Natural killer cell (primary cell): ENCODE data around the gene LYPD6B. TPM values are rescaled to one million over a fixed set of nuclear protein-coding genes. Genes with fewer than 3 reads are reported as not detected.

ENCODE experiments used
- ATAC-seq, 3 donors: fragments of 150-1000 bp in 2 of 3; fragments of 200-7000 bp in 1 of 3; cut with Tn5 transposase; 1 replicate in 1 of 3; 2 replicates in 2 of 3; pipeline ENCODE4 v1.10.0; 2021; ENCODE audit warnings: mild to moderate bottlenecking in 2 of 3, moderate library complexity in 2 of 3
- DNase-seq, 2 donors: peaks; one replicate each; pipeline versions ENCODE4 v3.0.0 to v3.0.0-alpha.2; 2013 to 2021; ENCODE audit warnings: mixed read lengths in 1 of 2
- H3K27ac ChIP-seq: one replicate; pipeline ENCODE4 v1.5.1; 2013; ENCODE audit warnings: mild to moderate bottlenecking, low read length
- H3K27me3 ChIP-seq: one replicate; pipeline ENCODE4 v1.6.1; 2013; ENCODE audit warnings: low read length; ENCODE audit not compliant: control insufficient read depth, insufficient read depth
- H3K36me3 ChIP-seq: one replicate; pipeline ENCODE4 v1.6.1; 2013; ENCODE audit warnings: low read length; ENCODE audit not compliant: control insufficient read depth, insufficient read depth
- H3K4me1 ChIP-seq: one replicate; pipeline ENCODE4 v1.6.1; 2013; ENCODE audit warnings: low read length; ENCODE audit not compliant: control insufficient read depth, insufficient read depth
- H3K4me3 ChIP-seq: one replicate; pipeline ENCODE4 v1.5.1; 2013; ENCODE audit warnings: low read length
- H3K9me3 ChIP-seq: one replicate; pipeline ENCODE4 v1.6.1; 2013; ENCODE audit warnings: low read length; ENCODE audit not compliant: control insufficient read depth, insufficient read depth
- H3K27ac Mint-ChIP-seq, 2 donors: one replicate each; pipeline ENCODE4 v1.8.0; 2022; ENCODE audit warnings: mild to moderate bottlenecking in 2 of 2, mixed read lengths in 2 of 2, moderate library complexity in 1 of 2
- H3K27me3 Mint-ChIP-seq, 2 donors: one replicate each; pipeline ENCODE4 v1.8.0; 2022; ENCODE audit warnings: low read depth in 2 of 2, mixed read lengths in 2 of 2
- H3K36me3 Mint-ChIP-seq: one replicate; pipeline ENCODE4 v1.8.0; 2022; ENCODE audit warnings: mixed read lengths
- H3K4me1 Mint-ChIP-seq, 2 donors: one replicate each; pipeline ENCODE4 v1.8.0; 2022; ENCODE audit warnings: mixed read lengths in 2 of 2
- H3K4me3 Mint-ChIP-seq: one replicate; pipeline ENCODE4 v1.8.0; 2022; ENCODE audit warnings: mild to moderate bottlenecking, moderate library complexity, mixed read lengths
- H3K9me3 Mint-ChIP-seq, 2 donors: one replicate each; pipeline ENCODE4 v1.8.0; 2022; ENCODE audit warnings: mixed read lengths in 2 of 2
- WGBS: methylation state at CpG from one replicate; pipeline ENCODE4 v1.1.7; 2013; ENCODE audit warnings: missing lambda C conversion rate; ENCODE audit not compliant: insufficient coverage; 5-methylcytosine and 5-hydroxymethylcytosine counted together
- intact Hi-C: fragments of 100-400 bp; cut with micrococcal nuclease; formaldehyde crosslinking; loops from one replicate; pipeline ENCODE4 v1.14.2; 2022
- total RNA-seq, 4 donors: library from RNA; stranded (reverse); fragments of 120-200 nt in 1 of 4; gene quantifications; one replicate each; pipeline versions ENCODE4 v1.2.3 to v1.2.4, GENCODE V29; 2013 to 2022
- TF ChIP-seq, protein P1 (sequence below): fragments of 200-600 bp; IDR thresholded peaks from one replicate; pipeline ENCODE4 v1.8.0; 2022; ENCODE audit warnings: antibody characterized with exemption

Gene LYPD6B
- total RNA-seq, 3 donors from 2014 or later (not counting 1 experiment from before 2014, with no cell fraction given), result not detected

DNA sequence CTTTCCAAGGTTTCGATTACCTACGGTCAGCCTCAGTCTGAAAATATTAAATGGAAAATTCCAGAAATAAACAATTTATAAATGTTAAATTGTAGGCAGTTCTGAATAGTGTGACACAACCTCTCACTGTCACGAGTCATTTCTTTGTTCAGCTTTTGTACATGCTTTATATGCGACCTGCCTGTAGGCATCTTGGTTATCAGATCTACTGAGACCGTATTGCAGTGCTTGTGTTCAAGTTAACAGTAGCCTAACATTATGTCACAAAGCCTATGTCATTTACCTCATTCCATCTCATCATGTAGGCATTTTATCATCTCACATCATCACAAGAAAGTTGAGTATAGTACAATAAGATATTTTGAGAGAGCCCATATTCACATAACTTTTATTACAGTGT is 77.3 kb downstream of the LYPD6B start:
- Histone ChIP-seq H3K4me1 (no peaks in the 10 kb centered on the region), H3K4me3 (no peak overlapping the region), H3K27me3 (peaks cover 2% of the 10 kb centered on the region), H3K27ac (no peak overlapping the region), H3K36me3 (no peaks in the 10 kb centered on the region), H3K9me3 (no peaks in the 10 kb centered on the region)
- Mint-ChIP-seq H3K27me3 (no peaks in the 10 kb centered on the region), H3K9me3 (peaks cover 0 to 3% of the 10 kb centered on the region in 2 donors), H3K4me1 (no peaks in the 10 kb centered on the region), H3K4me3 (no peak overlapping the region), H3K36me3 (no peaks in the 10 kb centered on the region), H3K27ac (no peak overlapping the region)
- ATAC-seq, result no peak
- TF ChIP-seq, protein P1, sequence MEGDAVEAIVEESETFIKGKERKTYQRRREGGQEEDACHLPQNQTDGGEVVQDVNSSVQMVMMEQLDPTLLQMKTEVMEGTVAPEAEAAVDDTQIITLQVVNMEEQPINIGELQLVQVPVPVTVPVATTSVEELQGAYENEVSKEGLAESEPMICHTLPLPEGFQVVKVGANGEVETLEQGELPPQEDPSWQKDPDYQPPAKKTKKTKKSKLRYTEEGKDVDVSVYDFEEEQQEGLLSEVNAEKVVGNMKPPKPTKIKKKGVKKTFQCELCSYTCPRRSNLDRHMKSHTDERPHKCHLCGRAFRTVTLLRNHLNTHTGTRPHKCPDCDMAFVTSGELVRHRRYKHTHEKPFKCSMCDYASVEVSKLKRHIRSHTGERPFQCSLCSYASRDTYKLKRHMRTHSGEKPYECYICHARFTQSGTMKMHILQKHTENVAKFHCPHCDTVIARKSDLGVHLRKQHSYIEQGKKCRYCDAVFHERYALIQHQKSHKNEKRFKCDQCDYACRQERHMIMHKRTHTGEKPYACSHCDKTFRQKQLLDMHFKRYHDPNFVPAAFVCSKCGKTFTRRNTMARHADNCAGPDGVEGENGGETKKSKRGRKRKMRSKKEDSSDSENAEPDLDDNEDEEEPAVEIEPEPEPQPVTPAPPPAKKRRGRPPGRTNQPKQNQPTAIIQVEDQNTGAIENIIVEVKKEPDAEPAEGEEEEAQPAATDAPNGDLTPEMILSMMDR, result no peak
- 87% methylated on average over 4 of the region's 5 CpGs for WGBS
- intact Hi-C loops, result no loop called here
- DNase-seq, result no peak

DNA sequence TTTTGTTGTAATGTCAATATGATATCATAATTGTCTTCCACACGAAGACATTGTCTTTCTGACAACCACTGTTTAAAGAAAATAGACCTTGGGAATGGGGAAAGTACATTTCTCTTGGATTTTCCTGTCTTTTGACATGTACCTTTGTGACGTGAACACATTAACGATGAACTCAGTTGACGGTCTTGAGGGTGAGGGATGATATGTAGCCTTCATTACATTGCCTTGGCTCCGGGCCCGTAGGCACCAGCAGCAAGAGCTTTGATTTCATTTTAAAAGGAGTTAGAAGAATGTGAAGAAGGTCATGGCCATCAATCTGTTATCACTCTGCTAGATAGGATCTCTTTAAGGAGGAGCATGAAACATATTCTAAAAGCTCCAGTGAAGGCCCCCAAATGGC is 80.9 kb downstream of the LYPD6B start:
- DNase-seq (no peak), ATAC-seq (no peak)
- peaks cover 0 to 3% of the 10 kb centered on the region in 2 donors for H3K9me3 Mint-ChIP-seq
- H3K27me3 Mint-ChIP-seq, result no peaks in the 10 kb centered on the region
- H3K4me3 Mint-ChIP-seq, result no peak overlapping the region
- H3K27ac ChIP-seq, result no peak overlapping the region
- no peak overlapping the region for H3K4me3 ChIP-seq
- TF ChIP-seq, protein P1, result no peak
- peaks cover 2% of the 10 kb centered on the region for H3K27me3 ChIP-seq
- no peaks in the 10 kb centered on the region for H3K4me1 Mint-ChIP-seq
- H3K36me3 Mint-ChIP-seq, result no peaks in the 10 kb centered on the region
- 91% methylated on average over 6 of the region's 6 CpGs for WGBS
- intact Hi-C loops, result no loop called here
- no peaks in the 10 kb centered on the region for H3K9me3 ChIP-seq
- no peaks in the 10 kb centered on the region for H3K4me1 ChIP-seq
- no peaks in the 10 kb centered on the region for H3K36me3 ChIP-seq
- no peak overlapping the region for H3K27ac Mint-ChIP-seq

DNA sequence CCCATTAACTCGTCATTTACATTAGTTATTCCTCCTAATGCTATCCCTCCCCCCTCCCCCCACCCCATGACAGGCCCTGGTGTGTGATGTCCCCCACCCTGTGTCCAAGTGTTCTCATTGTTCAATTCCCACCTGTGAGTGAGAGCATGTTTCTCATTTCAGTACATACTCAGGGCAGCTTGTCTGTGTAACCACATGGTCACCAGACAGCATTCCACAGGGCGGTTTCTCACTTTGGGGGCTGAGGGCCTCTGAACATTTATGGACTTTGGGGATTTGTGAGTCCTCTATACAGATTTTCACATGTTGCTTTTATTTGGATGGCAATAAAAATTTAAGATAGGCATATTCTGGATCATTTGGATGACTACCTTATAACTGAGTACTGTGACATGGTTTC is 84.0 kb downstream of the LYPD6B start:
- intact Hi-C loops, result no loop called here
- peaks cover 0 to 1% of the 10 kb centered on the region in 2 donors for H3K27me3 Mint-ChIP-seq

More for the DNA sequence above, 84.0 kb downstream of the LYPD6B start:
- TF ChIP-seq, protein P1, result no peak
- Mint-ChIP-seq H3K4me3 (no peak overlapping the region), H3K9me3 (no peaks in the 10 kb centered on the region), H3K4me1 (no peaks in the 10 kb centered on the region), H3K27ac (no peak overlapping the region), H3K36me3 (no peaks in the 10 kb centered on the region)
- DNase-seq (no peak), ATAC-seq (no peak)
- Histone ChIP-seq H3K4me1 (no peaks in the 10 kb centered on the region), H3K4me3 (no peak overlapping the region), H3K27ac (no peak overlapping the region), H3K9me3 (no peaks in the 10 kb centered on the region), H3K36me3 (no peaks in the 10 kb centered on the region), H3K27me3 (peaks cover 2% of the 10 kb centered on the region)
- 80% methylated on average over 1 of the region's 2 CpGs for WGBS
